GM21515 (cell line): Measurements from ENCODE around the gene CDX1.
A peak's percentile ranks its signal among the peaks of the same experiment; 100 is the strongest.

ENCODE experiments used
- ATAC-seq: cut with Tn5 transposase; IDR thresholded peaks from one replicate; pipeline ENCODE4 v1.9.1; 2021; ENCODE audit not compliant: unreplicated experiment

Gene CDX1

GRCh38 chr5:150166650-150167511 lies at the start of gene CDX1:
Gene CDX1 (plus strand): TSS chr5:150166778. CDS start chr5:150166877, 99 bp downstream.
- no peak for ATAC-seq

- ATAC-seq, result no peak
Measured at GRCh38 chr5:150117945-150118560, 48.5 kb upstream of the CDX1 start.

GRCh38 chr5:150118561-150119229 lies 47.9 kb upstream of the CDX1 start:
- ATAC-seq, result no peak

GRCh38 chr5:150119421-150120061 lies 47.0 kb upstream of the CDX1 start:
- ATAC-seq, result no peak

GRCh38 chr5:150120062-150120441 lies 46.5 kb upstream of the CDX1 start:
- no peak for ATAC-seq

GRCh38 chr5:150120617-150121447 lies 45.7 kb upstream of the CDX1 start:
- ATAC-seq, result no peak

GRCh38 chr5:150121448-150122157 lies 45.0 kb upstream of the CDX1 start:
- ATAC-seq, result no peak

- peak; percentile 70 for ATAC-seq
Measured at GRCh38 chr5:150122158-150122510, 44.4 kb upstream of the CDX1 start.

GRCh38 chr5:150122536-150123481 lies 43.8 kb upstream of the CDX1 start:
- no peak for ATAC-seq

- no peak for ATAC-seq
Measured at GRCh38 chr5:150123542-150123941, 43.0 kb upstream of the CDX1 start.

GRCh38 chr5:150124111-150124557 lies 42.4 kb upstream of the CDX1 start:
- ATAC-seq, result no peak

GRCh38 chr5:150124596-150124995 lies 42.0 kb upstream of the CDX1 start:
- no peak for ATAC-seq

GRCh38 chr5:150125334-150125733 lies 41.2 kb upstream of the CDX1 start:
- ATAC-seq, result no peak

- ATAC-seq, result no peak
Measured at GRCh38 chr5:150126199-150126920, 40.2 kb upstream of the CDX1 start.

GRCh38 chr5:150126921-150127265 lies 39.7 kb upstream of the CDX1 start:
- no peak for ATAC-seq

- no peak for ATAC-seq
Measured at GRCh38 chr5:150129454-150129812, 37.1 kb upstream of the CDX1 start.

- no peak for ATAC-seq
Measured at GRCh38 chr5:150129813-150130492, 36.6 kb upstream of the CDX1 start.

- ATAC-seq, result no peak
Measured at GRCh38 chr5:150130493-150130922, 36.1 kb upstream of the CDX1 start.
